ENCODE data around the gene PXK.
"Not testable (repeated sequence)": the region's sequence is repeated elsewhere in the genome, so short reads cannot be mapped to it uniquely, and the experiment has no call there.

The PXK gene

DNA sequence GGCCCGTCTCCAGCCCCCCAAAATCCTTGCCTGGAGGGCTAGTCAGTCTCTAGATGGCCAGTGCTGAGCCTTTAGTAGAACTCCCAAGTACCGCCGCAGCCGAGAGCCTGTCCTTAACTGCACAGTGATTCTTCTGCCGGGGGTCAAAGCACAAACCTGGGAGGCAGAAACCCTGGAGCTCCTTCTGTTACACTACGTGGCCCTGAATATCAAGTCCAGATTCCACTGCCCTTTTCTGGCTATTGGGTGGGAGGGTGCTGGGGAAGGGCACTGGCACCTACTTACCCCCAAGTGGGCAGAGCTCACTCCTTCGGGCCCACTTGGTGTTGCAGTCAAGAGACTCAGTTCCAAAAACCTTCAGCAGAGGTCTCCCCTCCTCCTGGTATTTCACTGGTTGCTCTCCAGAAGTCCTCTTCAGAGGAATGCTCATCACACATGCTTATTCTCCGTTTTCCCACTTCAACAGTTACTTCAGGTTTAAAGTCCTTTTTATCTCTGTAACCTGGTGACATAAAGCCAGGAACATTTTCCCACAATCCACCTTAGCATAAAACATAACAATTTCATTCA is 90.1 kb downstream of the PXK start:
- DNase-seq = no peak

DNA sequence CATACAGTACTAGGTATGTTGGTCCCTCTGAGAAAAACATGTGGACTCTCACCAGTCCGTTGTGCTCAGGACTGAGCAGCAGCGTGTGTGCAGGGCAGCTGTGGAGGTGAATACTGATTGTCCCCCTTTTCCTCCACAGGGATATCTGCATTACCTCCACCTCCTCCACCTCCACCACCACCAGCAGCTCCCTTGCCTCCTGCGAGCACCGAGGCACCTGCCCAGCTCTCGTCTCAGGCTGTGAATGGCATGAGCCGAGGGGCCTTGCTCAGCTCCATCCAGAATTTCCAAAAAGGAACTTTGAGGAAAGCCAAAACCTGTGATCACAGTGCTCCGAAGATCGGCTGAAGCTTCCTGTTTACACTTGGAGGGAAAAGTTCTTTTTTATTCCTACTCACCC is 91.9 kb downstream of the PXK start:
- DNase-seq = no peak

DNA sequence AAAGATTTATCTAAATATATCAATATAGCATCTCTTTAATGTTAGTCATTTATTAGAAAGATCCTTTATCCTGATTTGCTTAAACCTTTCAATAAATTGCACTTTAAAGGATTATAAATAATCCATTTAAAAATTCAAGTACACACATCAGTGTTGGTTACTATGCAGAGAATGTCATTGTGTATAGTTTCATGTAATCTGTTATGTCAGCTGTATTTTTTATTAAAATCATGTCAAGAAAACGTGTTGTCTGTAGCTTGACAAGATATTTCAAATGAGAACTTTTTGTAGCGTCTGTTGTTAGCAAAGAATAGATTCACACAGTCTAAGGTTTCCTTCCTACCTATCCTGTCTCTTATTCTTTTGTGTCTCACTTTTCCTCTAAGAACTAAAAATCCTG is 93.1 kb downstream of the PXK start:
- no peak for DNase-seq

DNA sequence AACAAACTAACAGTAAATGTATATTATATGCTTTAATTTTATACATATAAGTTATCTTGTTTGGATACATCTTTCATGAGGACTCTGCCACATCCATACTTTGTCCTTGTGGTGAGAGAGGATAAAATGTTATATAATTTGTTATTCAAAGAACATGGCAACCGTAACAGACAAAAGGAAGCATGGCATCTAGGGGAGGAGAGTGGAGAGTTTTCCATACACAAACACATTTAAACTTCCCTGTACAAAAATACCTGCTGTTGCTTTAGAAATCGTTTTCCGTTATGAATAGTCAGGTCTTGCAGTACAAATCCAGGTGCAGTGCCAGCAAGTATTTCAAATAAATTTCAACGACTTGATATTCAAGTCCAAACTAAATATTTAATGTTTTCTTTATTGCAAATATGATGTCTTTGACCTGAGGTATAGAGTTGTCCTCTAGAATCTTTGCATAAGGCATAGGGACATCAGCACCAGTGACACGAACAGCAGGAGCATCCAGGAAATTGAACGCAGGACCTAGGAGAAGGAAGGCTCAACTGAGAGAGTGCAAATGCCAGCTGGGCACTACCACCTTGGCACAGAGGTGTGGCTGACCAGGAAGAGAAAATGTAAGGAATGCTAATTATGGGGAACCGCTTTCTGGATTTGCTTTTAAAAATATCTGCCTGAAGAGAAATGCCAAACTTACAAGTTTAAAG is 95.1 kb downstream of the PXK start:
- DNase-seq = no peak

DNA sequence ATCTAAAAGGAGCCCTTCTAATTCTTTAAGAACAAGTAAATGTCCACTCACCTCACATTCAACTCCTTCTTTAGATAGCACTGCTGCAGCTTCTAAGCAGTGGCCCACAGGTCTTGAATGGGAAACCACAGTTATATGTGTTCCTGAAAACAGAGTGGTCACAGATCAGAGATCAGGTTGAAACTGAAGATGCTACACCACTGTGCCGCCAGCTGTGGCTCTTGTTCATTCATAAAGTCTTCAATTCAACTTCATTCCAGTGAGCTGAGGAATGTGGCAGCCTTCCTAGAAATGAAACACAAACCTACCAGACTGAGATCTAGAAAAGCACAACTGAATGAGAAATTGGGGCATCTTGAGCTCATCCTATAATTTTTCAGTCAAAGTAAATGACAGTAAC is 97.0 kb downstream of the PXK start:
- no peak for DNase-seq

DNA sequence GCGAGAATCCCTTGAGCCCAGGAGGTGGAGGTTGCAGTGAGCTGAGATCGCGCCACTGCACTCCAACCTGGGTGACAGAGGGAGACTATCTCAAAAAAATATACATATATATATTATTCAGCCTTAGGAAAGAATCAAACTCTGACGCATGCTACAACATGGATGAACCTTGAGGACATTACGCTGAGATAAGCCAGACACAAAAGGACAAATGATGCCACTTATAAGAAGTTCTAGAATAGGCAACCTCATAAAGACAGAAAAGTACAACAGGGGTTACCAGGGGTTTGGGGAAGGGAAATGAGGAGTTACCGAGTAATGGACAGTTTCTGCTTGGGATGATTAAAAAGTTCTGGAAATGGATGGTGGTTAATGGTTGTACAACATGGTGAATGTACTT is 100.2 kb downstream of the PXK start:
- no peak for DNase-seq

DNA sequence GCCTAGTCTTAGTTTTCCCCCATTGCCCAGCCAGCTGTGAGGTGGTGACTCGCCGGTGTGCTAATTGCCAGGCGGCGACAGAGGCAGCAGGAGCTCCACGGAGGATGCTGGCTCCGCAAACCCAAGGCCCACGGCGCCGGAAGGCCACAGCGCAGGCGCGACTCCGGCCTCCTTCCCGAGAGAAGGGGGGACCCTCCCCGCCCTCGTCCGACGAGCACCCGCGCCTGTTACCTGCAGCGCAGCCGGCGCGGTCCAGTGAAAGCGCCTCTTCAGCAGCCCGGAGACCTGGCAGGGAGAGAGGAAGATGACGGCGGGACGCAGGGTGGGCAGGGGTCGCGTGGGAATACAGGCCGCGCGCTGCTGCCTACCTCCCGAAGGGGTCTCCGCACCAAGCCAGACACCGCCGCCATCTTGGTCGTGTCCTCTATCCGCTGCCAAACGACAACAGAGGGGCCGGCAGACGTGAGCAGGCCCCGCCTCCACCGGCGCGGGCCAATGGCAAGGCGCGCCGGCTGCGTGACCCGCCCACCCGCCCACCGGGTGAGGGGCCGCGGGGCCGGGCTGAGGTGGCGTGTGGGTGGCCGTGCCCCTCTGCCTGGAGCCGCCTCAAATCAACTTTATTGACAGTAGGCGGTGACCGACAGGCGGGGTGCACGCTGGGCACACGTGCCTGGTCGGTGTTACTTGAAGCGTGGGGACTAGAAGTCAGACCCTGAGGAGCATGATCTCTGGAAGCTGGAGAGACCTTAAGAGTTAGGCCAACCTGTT is 100.9 kb downstream of the PXK start, which contains the start of gene PDHB:
Gene PDHB, minus strand, starts transcription at position 433 of the 768 bp plus-strand sequence. Its CDS starts 23 bp downstream, at position 410.
- DNase-seq = peak; percentile 95

DNA sequence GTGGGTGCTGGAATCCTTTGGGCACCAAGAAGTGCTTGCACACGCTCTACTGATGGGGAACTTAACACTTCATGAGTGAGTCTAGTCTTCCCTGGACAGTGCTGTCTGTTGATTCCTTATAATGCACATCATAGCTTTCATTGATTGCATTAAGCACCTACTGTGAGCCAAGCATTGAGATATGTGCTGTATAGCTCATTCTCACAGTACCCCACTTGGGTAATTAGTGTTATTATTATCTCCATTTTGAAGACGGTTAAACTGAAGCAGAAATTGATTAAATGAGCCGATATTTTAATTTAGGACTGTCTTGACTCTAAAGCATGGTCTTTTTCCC is 101.4 kb downstream of the PXK start:
- DNase-seq = no peak

DNA sequence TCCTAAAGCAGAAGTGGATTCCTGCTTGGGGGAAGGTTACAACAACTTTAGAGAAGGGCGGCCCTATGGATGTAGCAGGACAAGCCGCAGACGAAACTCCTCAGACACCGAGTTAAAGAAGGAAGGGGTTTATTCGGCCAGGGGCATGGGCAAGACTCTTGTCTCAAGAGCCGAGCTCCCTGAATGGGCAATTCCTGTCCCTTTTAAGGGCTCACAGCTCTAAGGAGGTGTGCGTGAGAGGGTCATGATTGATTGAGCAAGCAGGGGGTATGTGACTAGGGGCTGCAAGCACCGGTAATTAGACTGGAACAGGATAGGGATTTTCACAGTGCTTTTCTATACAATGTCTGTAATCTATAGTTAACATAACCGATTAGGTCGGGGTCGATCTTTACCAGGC is 101.8 kb downstream of the PXK start:
- DNase-seq = no peak

DNA sequence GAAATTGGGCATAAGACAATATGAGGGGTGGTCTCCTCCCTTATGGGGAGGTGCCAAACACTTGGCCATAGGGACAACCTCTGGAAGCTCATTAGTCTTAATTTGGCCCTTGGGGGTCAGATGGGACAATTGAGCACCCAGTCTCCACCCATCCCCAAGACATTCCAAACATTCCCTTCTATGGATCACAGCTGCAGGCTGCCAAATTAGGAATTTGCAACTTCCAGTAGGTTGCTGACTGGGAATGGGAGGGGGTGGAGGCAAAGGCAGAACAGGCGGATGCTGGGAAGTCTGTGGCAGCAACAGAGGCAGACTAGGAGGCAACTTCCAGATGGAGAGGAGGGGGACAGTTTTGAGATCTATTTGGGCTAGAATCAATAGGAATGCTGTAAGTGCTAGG is 102.3 kb downstream of the PXK start:
- no peak for DNase-seq

DNA sequence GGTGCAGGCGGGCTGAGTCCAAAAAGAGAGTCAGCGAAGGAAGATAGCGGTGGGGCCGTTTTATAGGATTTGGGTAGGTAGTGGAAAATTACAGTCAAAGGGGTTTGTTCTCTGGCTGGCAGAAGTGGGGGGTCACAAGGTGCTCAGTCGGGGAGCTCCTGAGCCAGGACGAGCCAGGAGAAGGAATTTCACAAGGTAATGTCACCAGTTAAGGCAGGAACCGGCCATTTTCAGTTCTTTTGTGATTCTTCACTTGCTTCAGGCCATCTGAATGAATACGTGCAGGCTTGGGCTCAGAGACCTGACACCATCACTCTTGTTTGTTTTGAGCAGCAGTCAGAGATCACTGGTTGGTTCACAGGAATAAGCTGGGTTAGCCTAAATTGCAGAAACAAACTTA is 104.6 kb downstream of the PXK start:
- DNase-seq = not testable (repeated sequence)

DNA sequence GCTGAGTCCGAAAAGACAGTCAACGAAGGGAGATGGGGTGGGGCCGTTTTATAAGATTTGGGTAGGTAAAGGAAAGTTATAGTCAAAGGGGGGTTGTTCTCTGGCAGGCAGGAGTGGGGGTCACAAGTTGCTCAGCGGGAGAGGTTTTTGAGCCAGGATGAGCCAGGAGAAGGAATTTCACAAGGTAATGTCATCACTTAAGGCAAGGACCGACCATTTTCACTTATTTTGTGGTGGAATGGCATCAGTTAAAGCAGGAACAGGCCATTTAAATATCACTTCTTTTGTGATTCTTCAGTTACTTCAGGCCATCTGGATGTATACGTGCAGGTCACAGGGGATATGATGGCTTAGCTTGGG is 108.3 kb downstream of the PXK start:
- DNase-seq = not testable (repeated sequence)

DNA sequence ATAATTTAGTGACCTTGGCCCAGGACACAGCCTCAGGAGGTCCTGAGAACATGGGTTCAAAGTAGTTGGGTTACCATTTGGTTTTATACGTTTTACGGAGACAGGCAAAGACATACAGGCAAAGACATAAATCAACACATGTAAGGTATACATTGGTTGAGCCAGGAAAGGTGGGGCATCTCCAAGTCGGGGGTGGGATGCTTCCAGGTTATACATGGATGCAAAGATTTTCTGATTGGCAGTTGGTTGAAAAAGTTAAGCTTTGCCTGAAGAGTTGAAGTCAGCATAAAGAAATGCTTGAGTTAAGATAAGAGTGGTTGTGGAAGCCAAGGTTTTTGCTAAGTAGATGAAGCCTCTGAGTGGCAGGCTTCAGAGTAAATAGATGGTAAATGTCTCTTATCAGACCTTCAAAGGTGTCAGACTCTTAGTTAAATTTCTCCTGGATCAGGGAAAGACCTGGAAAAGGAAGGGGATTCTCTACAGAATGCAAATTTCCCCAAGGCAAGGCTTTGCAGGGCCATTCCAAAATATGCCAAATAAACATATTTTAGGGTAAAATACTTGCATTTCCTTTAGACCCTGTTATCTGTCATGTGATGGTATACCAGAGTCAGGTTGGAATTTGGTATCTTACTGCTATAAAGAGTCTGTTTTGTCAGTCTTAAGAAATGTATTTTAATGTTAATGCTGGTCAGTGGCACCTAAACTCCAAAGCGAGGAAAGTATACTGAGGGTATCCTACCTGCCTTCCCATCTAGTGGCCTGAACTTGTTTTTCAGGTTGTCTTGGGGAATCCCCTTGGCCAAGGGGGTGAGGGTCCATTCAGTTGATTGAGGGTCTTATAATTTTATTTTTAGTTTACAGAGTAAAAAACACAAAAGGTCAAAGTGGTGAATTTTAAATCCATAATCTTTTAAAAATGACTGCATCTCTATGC is 109.1 kb downstream of the PXK start:
- no peak for DNase-seq

DNA sequence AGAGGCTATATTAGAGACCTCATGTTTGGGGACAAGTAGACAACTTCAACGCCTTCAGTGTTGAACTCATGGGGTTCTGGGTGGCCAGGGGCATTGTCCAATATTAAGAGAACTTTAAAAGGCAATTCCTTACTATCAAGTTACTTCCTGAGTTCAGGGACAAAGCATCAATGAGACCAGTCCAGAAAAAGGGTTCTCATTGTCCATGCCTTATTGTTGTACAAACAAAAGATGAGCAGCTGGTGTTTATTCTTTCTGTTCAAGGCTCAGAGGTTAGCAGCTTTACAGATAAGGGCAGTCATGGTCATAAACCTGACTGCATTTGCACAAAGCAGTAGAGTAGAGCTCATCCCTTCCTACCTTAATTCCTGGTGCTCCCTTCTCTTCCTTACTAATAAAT is 119.5 kb downstream of the PXK start:
- no peak for DNase-seq

DNA sequence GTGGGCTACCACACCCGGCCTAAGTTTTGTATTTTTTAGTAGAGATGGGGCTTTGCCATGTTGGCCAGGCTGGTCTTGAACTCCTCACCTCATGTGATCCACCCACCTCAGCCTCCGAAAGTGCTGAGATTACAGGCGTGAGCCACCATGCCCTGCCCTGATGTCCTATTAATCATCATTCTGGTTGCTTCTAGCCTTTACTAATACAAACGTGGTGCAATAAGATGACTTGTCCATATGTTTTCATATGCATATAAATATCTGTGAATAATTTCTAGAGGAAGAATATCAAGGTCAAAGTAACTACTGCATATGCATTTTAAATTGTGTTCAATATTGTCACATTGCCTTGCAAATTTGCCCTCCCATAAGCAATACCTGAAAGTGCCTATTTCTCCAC is 126.5 kb downstream of the PXK start:
- no peak for DNase-seq

DNA sequence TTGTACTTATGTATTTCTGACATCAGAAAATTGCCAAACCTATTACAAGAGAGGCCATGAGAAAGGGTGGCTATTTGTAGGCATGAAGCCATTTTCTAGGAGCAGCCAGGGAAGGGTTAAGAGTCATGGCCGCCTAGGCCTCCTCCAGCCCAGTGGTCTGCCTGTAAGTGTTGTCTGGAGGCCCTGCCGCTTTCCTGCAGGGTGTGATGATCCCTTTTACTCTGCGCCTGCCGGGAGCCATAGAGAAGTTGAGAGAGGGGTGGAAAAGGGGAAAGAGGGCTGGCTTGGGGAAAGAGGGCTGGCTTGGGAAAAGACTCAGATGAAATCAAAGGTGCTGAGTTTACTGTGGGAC is 130.1 kb downstream of the PXK start:
- DNase-seq = no peak

DNA sequence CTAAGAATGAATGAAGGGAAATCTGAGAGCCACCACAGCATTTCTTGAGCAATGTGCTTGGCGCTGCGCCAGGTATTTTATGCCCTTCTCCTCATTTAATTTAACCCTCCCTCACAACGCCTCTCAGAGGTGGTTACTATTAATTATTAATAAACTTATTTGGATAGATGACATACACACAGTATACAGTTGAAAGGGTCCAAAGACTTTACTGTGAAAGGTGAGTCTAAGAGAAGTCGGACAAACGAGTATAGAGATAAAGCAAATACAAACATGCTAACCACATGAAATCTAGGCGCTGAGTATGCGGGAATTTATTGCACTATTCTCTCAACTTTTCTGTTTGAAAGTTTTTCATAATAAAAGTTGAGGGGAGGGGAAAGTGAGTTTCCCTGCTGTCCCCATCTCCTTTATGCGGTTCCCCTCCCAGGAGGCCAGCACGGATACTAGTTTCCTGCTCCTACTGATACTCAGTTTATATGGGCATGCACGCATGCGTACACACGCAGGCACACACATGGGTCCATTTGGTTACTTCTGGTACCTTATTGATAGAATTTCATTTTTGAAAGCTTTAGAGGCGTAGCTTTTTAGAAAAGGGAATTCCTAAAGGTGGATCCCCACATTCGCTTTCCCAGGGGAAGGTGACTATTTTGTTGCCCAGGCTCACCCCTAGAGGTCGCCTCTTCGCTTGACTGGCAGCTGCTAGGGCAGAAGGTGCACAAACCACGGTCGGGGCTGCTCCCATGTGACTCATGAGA is 130.7 kb downstream of the PXK start:
- no peak for DNase-seq

DNA sequence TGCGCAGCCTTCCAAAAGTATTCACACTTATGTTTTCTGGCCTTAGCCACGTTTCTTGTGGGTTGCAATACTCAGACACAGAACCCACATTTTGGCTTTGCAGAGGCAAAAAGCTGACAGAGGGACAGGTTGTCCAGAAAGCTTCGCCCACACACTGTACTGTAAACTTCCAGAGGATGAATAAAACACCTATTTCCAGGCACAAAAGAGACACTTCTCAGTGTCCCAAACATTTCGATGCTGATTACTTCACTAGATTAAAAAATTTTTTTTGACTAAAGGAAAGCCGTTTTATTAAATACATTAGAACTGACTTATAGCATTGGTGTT is 131.2 kb downstream of the PXK start:
- DNase-seq = no peak

DNA sequence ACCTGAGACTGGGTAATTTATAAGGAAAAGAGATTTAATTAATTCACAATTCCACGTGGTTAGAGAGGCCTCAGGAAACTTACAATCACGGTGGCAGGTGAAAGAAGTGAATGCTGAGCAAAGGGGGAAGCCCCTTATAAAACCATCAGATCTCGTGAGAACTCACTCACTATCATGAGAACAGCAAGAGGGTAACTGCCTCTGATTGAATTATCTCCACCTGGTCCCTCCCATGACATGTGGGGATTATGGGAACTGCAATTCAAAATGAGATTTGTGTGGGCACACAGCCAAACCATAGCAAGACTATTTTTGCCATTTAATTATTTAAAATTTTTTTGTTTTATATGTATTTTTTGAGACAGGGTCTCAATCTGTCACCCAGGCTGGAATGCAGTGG is 132.2 kb downstream of the PXK start:
- no peak for DNase-seq

DNA sequence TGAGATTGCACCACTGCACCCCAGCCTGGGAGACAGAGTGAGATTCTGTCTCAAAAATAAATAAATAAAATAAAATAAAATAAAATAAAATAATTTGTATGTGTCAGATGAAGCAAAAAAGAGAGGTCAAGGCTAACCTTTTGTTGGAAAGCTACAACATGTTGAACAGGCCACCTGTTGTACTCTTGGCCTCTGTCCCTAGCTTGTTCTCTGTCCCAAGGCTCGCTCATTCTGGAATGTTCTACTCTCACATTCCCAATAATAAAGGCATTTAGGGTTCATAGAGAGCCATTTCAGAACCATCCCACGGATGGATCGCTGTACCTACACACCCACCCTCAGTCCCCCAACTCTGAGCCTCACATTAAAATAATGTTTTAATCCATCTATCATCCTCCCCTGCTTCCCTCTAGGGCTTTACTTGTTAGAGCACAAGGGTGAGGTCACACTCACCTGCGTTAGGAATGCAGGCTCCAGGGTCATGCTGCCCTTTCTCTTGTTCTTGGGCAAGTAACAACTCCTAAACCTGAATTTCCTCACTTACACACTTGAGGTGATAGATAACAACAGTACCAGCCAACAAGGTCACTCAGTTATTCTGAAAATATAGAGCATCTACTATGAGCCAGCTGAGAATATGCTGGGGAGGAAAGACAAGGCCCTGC is 134.3 kb downstream of the PXK start:
- DNase-seq = no peak

DNA sequence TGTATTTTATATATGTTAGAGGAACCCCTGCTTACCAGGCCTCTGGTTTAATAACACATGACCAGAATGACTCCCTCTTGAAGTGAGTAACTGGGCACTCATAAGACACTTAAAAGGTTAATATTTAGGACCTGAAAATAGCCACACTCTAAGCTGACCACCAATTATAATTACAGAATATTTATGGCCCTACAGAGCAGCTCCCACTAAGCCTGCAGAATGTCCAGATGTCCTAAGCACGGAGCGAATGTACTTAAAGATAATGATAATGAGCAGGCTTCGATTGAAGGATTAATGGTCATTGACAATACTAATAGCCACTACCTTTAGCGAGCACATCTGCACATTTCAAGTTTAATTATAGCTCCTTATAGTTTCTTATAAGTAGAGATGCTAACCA is 136.4 kb downstream of the PXK start:
- DNase-seq = no peak

DNA sequence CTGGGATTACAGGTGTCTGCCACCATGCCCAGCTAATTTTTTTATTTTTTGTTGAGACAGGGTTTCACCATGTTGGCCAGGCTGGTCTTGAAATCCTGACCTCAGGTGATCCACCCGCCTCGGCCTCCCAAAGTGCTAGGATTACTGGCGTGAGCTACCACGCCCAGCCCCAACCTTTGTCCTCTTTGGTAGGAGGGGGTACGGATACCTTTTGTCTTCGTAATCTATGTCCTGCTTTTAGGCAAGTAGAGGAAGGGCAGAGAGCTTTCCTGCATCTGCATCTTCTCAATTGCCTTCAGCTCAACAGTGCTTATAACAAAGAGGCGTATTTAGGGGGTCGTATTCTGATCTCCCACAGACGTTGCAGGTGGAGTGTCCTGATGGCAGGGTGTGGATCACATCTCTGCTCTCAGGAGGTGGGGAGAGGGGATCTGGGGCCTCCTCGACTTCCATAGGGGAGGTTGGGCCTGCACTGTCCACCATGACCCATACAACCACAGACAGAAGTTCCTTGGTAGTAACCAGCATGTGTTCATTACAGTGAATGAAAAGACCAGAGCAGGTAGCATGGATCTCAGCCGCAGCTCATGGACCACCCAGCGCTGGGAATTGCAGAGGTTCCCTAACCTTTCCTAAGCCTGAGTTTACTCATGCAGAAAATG is 137.8 kb downstream of the PXK start:
- no peak for DNase-seq
